Body of pancreas (tissue), 4 donors: ENCODE results near the gene PFN3. TPM values are rescaled to one million over a fixed set of nuclear protein-coding genes. Genes with fewer than 3 reads are reported as not detected.

Experiments used
- ATAC-seq: fragments of 150-250 bp; one replicate; pipeline ENCODE4 v1.9.1; 2016
- DNase-seq, 4 donors: peaks; one replicate each; pipeline ENCODE4 v3.0.0-alpha.2; 2019
- H3K27ac ChIP-seq, 4 donors: fragments of 200-600 bp; sonication (generic); 1 replicate in 3 of 4; 2 replicates in 1 of 4; pipeline versions ENCODE4 v1.5.1 to v1.6.1; 2016 to 2019; ENCODE audit warnings: mild to moderate bottlenecking in 1 of 4, mixed read lengths in 1 of 4, moderate library complexity in 1 of 4
- H3K27me3 ChIP-seq, 2 donors: fragments of 200-600 bp; sonication (generic); one replicate each; pipeline ENCODE4 v1.6.0; 2016; ENCODE audit warnings: mild to moderate bottlenecking in 1 of 2
- H3K36me3 ChIP-seq, 2 donors: fragments of 200-600 bp; sonication (generic); replicated peaks in 1 of 2; 2 replicates each; pipeline ENCODE4 v1.5.1; 2016; ENCODE audit warnings: low read depth in 2 of 2; ENCODE audit not compliant: insufficient read depth in 1 of 2
- H3K4me1 ChIP-seq: fragments of 200-600 bp; sonication (generic); one replicate; pipeline ENCODE4 v1.6.0; 2016
- H3K4me3 ChIP-seq, 2 donors: fragments of 200-600 bp; sonication (generic); 1 replicate in 1 of 2; 2 replicates in 1 of 2; pipeline ENCODE4 v1.5.1; 2016 to 2019
- H3K9me3 ChIP-seq, 3 donors: fragments of 200-600 bp; sonication (generic); 1 replicate in 2 of 3; 2 replicates in 1 of 3; pipeline ENCODE4 v1.5.1; 2016
- CTCF ChIP-seq, 7 experiments: fragments of 450-650 bp in 4 of 7; fragments of 200-600 bp in 3 of 7; sonication (generic) in 3 of 7; IDR thresholded peaks; one replicate each; pipeline ENCODE4 v1.5.1; 2016 to 2019; ENCODE audit warnings: antibody characterized with exemption in 7 of 7
- POLR2A ChIP-seq, 3 donors: fragments of 450-650 bp; IDR thresholded peaks; one replicate each; pipeline ENCODE4 v1.6.1; 2016; ENCODE audit warnings: antibody characterized with exemption in 3 of 3, mild to moderate bottlenecking in 2 of 3
- WGBS, 2 donors: methylation state at CpG; one replicate each; pipeline ENCODE4 v1.1.5; 2017; 5-methylcytosine and 5-hydroxymethylcytosine counted together
- intact Hi-C: fragments of 100-400 bp; cut with DNase I; formaldehyde crosslinking; loops from one replicate; pipeline ENCODE4 v1.15.1; 2023
- total RNA-seq, 2 donors: library from RNA; depleted of rRNA; stranded (reverse); fragments of >200 nt; gene quantifications; one replicate each; pipeline ENCODE4 v1.1.0, GENCODE V29; 2016

PFN3 gene
- total RNA-seq, 2 donors from 2014 or later, result not detected

- no peak for TF ChIP-seq CTCF (IDR thresholded peaks at IDR 0.05)
- TF ChIP-seq POLR2A (IDR thresholded peaks at IDR 0.05), result no peak
- Histone ChIP-seq H3K4me3 (no peak overlapping the region), H3K27me3 (no peaks in the 10 kb centered on the region), H3K9me3 (no peaks in the 10 kb centered on the region), H3K27ac (no peak overlapping the region), H3K36me3 (peaks cover 0 to 27% of the 10 kb centered on the region in 2 donors), H3K4me1 (peaks cover 4% of the 10 kb centered on the region)
- intact Hi-C loops, result no loop called here
- DNase-seq (no peak), ATAC-seq (no peak)
- 86 to 95% methylated on average over 16 to 24 of the region's 25 CpGs for WGBS, 2 donors
Observed at GRCh38 chr5:177432839-177433657, 32.6 kb upstream of the PFN3 start.

- Histone ChIP-seq H3K27ac (no peak overlapping the region), H3K4me3 (no peak overlapping the region), H3K27me3 (no peaks in the 10 kb centered on the region), H3K36me3 (peaks cover 0 to 25% of the 10 kb centered on the region in 2 donors), H3K9me3 (no peaks in the 10 kb centered on the region), H3K4me1 (peaks cover 12% of the 10 kb centered on the region)
- TF ChIP-seq POLR2A (IDR thresholded peaks at IDR 0.05) (no peak), CTCF (IDR thresholded peaks at IDR 0.05) (no peak)
- ATAC-seq (no peak), DNase-seq (no peak)
- WGBS, 2 donors, result 78 to 87% methylated on average over 12 to 17 of the region's 18 CpGs
- intact Hi-C loops, result no loop called here
Observed at GRCh38 chr5:177432143-177432838, 31.8 kb upstream of the PFN3 start.

GRCh38 chr5:177431317-177432142 is 31.1 kb upstream of the PFN3 start:
- ATAC-seq, result no peak

GRCh38 chr5:177430972-177431316 is 30.5 kb upstream of the PFN3 start:
- ATAC-seq (no peak), DNase-seq (no peak)
- H3K27ac ChIP-seq, result no peak overlapping the region
- peaks cover 0 to 20% of the 10 kb centered on the region in 2 donors for H3K36me3 ChIP-seq
- H3K9me3 ChIP-seq, result no peaks in the 10 kb centered on the region
- WGBS, 2 donors, result 75 to 80% methylated on average over 7 of the region's 7 CpGs
- intact Hi-C loops, result no loop called here
- no peaks in the 10 kb centered on the region for H3K27me3 ChIP-seq
- no peak overlapping the region for H3K4me3 ChIP-seq
- TF ChIP-seq CTCF (IDR thresholded peaks at IDR 0.05) (no peak), POLR2A (IDR thresholded peaks at IDR 0.05) (no peak)
- H3K4me1 ChIP-seq, result peaks cover 17% of the 10 kb centered on the region

More at GRCh38 chr5:177431317-177432142, 31.1 kb upstream of the PFN3 start:
- 68 to 96% methylated on average over 12 to 20 of the region's 29 CpGs for WGBS, 2 donors
- Histone ChIP-seq H3K4me3 (no peak overlapping the region), H3K9me3 (no peaks in the 10 kb centered on the region), H3K27ac (no peak overlapping the region), H3K27me3 (no peaks in the 10 kb centered on the region), H3K4me1 (peaks cover 17% of the 10 kb centered on the region), H3K36me3 (peaks cover 0 to 25% of the 10 kb centered on the region in 2 donors)
- intact Hi-C loops, result no loop called here
- DNase-seq, result no peak
- TF ChIP-seq POLR2A (IDR thresholded peaks at IDR 0.05), result no peak
- no peak for TF ChIP-seq CTCF (IDR thresholded peaks at IDR 0.05)
